C4-2B (cell line): ENCODE measurements around the gene CERKL.

Experiments used
- CTCF ChIP-seq: fragments of 450-650 bp; conservative IDR thresholded peaks from 2 replicates; pipeline ENCODE4 v1.5.1; 2017; ENCODE audit warnings: mild to moderate bottlenecking
- ZFX ChIP-seq: fragments of 450-650 bp; IDR thresholded peaks from 2 replicates; pipeline ENCODE4 v1.6.1; 2017

- TF ChIP-seq CTCF = no peak
- TF ChIP-seq ZFX = no peak
Measured at GRCh38 chr2:181500201-181500600, 156.7 kb downstream of the CERKL start.
